Stimulated activated CD8-positive, alpha-beta memory T cell treated with anti-CD3 and anti-CD28 coated beads, Interleukin-12 subunit alpha, Interleukin-12 subunit beta, amount 100 ng/mL, for 24 hours (primary cell): ENCODE measurements around the gene ODR4.
"Not testable (repeated sequence)": the region's sequence is repeated elsewhere in the genome, so short reads cannot be mapped to it uniquely, and the experiment has no call there.

ENCODE experiments used
- DNase-seq: peaks from one replicate; pipeline ENCODE4 v3.0.0-alpha.2; 2020; ENCODE audit errors: extremely low read depth

ODR4 gene

DNA sequence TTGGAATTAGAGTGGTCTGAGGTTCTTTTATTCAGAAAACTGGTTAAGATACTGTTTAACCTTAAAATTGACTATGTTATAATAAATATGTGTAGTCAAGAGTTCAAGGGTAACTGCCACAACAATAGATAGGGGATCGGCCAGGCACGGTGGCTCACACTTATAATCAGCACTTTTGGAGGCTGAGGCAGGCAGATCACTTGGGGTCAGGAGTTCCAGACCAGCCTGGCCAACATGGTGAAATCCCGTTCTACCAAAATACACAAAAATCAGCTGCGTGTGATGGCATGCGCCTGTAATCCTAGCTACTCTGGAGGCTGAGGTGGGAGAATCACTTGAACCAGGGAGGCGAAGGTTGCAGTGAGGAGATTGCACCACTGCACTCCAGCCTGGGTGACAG is 45.8 kb downstream of the ODR4 start:
- no peak for DNase-seq

DNA sequence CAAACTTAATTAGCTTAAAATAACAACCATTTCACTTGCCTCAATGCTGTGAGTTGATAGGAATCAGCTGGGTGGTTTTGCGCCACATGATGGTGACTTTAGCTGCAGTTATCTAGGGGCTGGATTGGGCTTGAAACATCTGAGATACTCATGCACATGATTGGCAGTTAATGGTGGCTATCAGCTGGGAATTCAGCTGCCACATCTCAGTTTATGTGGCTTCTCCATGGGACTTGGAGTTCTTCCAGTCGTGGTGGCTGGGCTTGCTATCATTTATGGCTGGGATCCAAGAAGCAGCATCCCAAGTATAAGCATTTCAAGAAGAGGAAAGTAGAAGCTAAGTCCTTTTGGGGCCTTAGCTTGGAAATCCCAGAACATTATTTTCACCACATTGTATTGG is 48.9 kb downstream of the ODR4 start:
- DNase-seq, result no peak

DNA sequence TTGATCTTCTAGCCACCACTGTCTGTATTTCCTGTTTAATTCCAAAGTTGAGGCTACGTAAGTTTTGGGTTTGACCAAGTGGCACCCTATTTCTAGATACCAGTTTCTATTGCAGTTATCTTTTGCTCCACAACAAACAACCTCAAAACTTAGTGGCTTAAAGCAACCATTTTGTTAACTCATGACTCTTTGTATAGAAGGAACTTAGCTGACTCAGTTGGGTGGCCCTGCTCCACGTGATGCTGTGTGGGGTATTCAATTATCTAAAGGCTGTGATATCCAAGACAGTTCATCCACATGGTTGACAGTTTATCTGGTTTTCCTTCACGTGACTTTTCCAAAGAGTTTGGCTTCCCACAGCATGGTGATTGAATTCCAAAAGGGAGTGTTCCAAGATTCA is 50.5 kb downstream of the ODR4 start:
- no peak for DNase-seq

DNA sequence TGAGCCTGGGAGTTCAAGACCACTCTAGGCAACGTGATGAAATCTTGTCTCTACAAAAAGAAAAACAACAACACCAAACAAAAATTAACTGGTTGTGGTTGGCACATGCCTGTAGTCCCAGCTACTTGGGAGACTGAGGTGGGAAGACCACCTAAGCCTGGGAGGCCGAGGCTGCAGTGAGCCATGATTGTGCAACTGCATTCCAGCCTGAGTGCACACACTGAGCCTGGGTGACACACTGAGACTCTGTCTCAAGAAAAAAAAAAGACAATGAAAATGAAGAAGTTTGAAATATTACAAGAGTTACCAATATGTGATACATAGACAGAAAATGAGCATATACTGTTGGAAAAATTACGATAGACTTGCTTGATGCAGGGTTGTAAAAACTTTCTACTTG is 53.4 kb downstream of the ODR4 start:
- no peak for DNase-seq

DNA sequence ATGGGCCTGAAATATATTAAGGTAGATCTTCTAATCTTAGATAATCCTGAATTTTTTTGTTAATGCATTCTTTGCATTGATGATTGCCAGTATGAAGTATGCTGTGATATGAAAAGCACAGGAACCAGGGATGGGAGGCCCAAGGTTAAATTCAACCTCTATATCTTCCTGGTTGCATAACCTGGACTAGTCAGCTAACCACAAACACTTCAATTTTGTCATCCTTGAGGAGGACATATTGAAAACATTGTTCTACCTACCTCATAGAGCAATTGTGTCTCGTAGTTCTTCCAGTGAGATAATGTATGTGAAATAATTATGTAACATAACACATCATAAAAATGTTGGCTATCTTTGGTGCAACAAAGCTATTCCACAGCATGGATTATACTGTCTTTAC is 59.7 kb downstream of the ODR4 start:
- no peak for DNase-seq

DNA sequence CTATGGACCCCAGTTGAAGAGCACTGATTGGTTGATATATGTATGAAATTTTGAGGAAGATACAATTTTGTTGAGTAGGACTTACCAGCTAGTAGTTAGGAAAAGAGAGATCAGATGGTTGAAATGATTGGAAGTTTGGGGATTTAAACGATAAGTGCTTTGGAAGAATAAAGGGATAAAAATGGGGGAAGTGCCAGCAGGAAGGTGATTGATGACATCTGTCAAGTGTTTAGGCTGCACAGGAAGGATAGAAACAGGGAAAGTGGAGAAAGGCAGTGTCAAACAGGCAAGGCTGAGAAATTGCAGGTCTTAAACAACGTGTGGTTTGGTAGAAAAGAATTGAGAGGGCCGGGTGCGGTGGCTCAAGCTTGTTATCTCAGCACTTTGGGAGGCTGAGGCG is 62.9 kb downstream of the ODR4 start:
- DNase-seq, result no peak

DNA sequence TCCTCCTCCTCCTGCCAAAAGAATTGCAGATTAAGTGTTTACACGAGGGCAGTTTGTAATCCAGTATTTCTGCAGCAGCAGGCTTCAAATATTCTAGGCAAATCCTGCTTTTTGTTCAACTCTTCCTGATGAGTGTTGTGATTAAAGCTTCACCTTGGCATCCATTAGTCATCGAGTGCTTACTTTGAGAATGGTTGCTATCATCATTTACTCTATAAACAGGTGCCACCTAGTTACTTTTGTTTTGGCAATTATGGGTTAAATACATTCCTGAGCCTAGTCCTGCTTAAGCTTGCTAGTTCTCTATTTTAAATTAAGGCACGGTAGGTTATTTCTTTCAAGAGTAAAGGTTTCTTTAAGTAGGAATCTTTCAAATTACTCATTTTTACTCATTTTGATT is 64.9 kb downstream of the ODR4 start:
- DNase-seq, result no peak

DNA sequence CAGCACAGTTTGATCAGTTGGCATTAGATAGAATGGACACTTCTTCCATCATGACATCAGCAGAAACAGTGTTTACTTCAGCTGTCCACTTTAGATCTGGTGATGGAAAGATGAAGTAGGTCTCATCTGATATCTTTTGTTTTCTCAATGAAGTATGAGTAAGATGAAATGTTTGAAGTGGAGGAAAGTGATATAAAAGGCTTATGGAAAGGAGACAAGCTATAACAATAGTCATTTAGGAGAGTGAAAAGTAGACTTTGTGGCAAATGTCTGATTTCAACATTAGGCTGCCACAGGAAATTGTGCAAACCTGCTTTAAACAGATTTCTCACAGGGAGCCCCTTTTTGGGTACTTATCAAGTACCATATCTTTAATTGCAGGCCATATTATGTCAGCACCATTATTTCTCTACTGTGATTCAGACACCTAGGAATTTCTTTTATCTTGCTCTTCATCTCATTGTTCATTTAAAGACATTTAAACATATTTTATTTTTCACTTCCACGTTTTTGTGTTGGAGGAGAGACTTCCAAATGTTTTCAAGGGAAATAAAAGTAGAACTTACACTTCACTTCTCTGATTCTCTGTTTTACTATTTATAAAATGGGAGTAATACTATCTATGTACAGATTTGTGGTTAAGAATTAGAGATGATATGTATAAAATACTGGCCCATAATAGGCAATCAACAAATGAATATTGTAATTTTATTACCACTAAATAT is 67.2 kb downstream of the ODR4 start:
- no peak for DNase-seq

DNA sequence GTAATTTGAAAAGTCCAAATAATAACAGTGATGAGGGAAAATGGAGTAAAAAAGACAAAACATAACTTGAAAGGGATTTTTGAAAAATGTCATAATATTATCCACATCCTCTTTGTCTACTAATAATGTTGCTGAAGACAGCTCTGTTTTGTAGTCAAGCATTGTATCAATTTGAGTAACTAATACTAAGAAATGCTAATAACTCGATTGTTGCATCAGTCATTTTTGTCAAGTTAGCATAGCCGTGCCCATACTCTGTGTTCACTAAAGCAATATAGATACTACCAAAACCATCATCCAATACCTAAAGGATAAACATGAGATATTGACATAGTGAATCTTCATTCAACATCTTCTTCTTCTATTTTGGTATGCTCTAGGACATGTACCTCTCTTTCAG is 68.0 kb downstream of the ODR4 start:
- no peak for DNase-seq

DNA sequence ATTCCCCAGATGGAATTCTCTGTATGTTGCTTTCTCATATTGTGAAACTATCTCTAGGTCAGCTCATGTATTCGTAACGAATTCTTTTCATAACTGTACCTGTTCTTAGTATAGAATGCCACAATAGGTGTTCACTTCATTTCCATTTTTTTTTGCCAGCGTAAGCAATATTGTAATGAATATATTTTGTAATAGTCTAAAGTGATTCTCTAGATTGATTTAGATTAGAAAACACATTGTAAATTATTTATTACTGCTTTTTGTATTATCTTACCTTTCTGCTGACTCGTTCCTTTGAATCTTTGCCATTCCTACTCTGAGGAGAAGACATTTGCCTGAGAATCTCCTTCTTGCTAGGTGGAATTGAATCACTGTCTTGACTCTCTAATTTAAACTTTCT is 70.5 kb downstream of the ODR4 start:
- DNase-seq, result no peak

DNA sequence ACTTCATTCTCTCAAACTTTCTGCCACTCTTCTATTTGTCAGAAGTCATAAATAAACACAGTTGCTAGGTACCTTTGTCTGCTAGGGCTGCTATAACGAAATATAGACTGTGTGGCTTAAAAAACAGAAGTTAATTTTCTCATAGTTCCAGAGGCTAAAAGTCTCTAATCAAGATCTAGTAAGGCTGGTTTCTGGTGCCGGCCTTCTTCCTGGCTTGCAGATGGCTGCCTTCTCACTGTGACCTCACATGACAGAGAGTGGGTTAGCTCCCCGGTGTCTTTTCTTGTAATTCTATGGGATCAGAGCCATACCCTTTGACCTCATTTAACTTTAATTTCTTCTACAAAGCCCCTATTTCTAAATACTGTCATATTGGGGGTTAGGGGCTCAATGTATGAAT is 79.3 kb downstream of the ODR4 start:
- DNase-seq, result no peak

DNA sequence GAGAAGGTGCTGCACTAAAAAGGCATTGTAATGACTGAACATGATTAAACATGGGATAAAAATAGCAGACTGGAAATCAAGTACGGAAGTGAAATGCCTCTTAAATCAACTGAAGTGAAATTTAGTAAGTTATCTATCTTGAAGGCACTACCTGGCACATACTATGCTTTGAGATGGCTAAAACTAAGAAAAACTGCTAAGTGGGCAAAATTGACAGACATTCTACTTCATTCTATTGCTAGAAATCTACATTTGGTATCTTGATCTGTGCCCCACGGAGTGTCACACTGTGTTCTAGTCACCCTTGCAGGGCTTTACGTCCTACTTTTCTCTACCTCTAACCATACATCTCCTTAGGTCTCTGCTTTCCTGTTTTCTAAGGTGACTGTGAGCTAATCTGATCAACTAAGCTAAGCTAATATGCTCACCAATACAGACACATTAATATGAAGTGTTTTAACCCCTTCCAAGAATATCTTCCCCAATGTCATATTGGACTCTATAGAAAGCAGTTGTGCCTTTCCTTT is 81.2 kb downstream of the ODR4 start:
- no peak for DNase-seq

DNA sequence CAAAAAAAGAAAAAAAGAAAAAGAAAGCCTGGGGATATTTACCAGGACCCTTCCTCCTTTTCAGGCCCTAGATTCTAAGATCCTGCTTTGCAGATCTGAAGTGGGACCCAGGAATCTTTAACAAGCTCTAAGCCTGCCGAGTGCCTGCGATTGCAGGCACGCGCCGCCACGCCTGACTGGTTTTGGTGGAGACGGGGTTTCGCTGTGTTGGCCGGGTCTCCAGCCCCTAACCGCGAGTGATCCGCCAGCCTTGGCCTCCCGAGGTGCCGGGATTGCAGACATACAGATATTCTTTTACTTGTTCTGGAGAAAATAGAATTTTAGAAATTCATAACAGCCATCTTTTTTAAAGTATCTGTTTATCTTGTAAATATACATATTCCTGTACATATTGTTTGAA is 83.5 kb downstream of the ODR4 start:
- not testable (repeated sequence) for DNase-seq

DNA sequence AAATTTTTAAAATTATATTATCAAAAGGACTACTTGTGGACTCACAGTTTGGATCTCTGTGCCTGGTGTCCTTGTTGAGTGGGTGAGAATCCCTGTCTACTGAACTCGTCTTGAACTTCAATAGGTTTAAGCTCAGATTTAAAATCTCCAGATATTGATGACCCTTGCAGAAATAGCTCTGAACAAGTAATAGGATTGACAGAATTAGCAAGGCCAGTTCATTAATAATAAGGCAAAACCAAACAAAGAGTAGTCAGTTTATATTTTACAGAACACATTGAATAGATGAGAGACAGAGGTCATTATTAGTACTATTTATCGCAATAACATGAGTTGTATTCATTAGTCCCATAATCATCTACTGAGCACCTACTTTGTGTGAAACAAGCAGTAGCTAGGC is 85.4 kb downstream of the ODR4 start, which contains the start of gene PDC:
Gene PDC, minus strand, starts transcription at position 101 of the 400 bp plus-strand sequence. CDS start 11,655 bp downstream, outside the sequence.
- DNase-seq, result no peak

DNA sequence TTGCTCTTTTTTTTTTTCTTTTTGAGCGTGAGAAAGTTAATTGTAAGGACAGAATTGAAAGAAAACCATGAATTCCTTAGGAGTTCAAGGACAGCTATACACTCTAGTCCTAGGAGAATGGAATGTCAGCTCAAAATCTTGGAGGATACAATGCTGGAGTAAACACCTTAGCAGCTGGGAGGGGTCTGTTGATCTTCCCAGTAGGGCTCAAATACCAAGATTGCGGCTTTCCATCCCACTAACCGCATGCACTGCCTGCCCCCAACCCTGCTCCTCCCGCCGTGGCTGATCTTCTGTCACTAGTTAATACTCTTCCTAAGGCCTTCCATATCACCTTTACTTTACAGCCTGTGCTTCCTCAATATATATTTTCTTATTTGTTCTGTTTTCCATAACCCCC is 87.9 kb downstream of the ODR4 start:
- DNase-seq, result no peak

DNA sequence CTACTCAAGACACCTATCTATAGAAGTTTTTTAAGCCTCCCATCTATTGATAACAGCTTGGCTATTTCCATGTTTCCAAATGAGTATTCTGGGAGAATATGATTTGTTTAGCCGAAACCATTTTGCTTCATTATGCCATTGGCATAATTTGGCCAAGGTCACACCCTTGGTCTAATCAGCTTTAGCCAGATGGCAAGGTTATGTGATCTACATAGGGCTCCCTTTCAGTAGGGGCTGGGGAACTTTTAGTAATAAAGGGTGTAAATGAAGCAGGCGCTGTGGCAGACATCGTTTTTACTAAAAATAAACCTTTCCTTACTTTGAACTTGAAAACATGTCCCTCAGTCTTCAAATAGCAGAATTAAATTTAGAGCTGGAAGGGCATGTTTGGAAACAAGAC is 88.3 kb downstream of the ODR4 start:
- DNase-seq, result no peak

DNA sequence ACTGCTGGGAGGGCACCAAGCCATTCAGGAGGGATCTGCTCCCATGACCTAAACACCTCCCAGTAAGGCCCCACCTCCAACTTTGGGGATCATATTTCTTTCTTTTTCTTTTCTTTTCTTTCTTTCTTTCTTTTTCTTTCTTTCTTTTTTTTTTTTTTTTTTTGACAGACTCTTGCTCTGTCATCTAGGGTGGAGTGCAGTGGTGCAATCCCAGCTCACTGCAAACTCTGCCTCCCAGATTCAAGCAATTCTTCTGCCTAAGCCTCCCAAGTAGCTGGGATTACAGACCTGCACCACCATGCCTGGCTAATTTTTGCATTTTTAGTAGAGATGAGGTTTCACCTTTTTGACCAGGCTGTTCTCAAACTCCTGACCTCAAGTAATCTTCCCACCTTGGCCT is 89.9 kb downstream of the ODR4 start:
- DNase-seq, result not testable (repeated sequence)

DNA sequence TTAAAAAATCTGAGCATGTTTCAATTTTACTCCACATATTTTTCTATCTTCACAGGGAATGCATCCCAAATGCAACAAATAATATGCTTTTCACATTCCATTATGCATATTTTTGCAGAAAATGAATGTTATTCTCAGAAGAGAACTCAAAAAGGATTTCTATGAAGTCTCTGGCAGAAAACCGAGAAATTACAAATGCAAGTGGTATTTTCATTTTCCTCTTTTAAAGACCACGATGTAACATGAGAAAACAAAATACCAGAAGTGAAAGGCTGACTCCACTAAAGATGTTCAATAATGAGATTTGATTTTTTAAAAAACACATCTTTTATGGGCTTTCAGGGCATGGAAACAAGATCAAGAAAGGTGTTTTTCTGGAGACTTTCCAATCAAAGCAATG is 90.3 kb downstream of the ODR4 start:
- DNase-seq, result no peak
